ENCODE data around the gene OR52B2. TPM values are rescaled to one million over a fixed set of nuclear protein-coding genes. Genes with fewer than 3 reads are reported as not detected.
A peak's percentile ranks its signal among the peaks of the same experiment; 100 is the strongest.

OR52B2 gene
- total RNA-seq, 2 experiments from 2014 or later, result not detected

GRCh38 chr11:6127881-6128280, 42.2 kb downstream of the OR52B2 start:
- H3K4me3 ChIP-seq (ENCODE audit: low read length), result no peak overlapping the region
- Mint-ChIP-seq H3K9me3 (no peaks in the 10 kb centered on the region), H3K36me3 (ENCODE audit: low read depth) (no peaks in the 10 kb centered on the region), H3K4me1 (ENCODE audit: low read depth) (no peaks in the 10 kb centered on the region), H3K27ac (no peak overlapping the region), H3K4me3 (no peak overlapping the region), H3K27me3 (peaks cover 5% of the 10 kb centered on the region)
- POLR2A ChIA-PET, result no interaction called here
- H3K36me3 ChIP-seq (ENCODE audit: insufficient read depth, low read length), result no peaks in the 10 kb centered on the region
- CTCF ChIA-PET, result no interaction called here
- no peak for TF ChIP-seq CTCF (IDR thresholded peaks at IDR 0.05)
- H3K27ac ChIP-seq (ENCODE audit: low read depth in 1 of 2, low read length in 2 of 2), result no peak overlapping the region
- H3K27me3 ChIP-seq (ENCODE audit: control insufficient read depth in 1 of 2, insufficient read depth in 2 of 2, low read length in 2 of 2), result no peaks in the 10 kb centered on the region
- H3K4me1 ChIP-seq (ENCODE audit: insufficient read depth, low read length), result no peaks in the 10 kb centered on the region
- no peak for ATAC-seq (ENCODE audit: poor library complexity)
- peak in 2 of 14 experiments; percentile 3 to 14 for DNase-seq
- H3K9me3 ChIP-seq (ENCODE audit: control insufficient read depth in 1 of 2, insufficient read depth in 1 of 2, low read length in 2 of 2), result no peaks in the 10 kb centered on the region
- intact Hi-C loops (cut with DNase I, micrococcal nuclease), result no loop called here

- no peak overlapping the region for H3K4me3 ChIP-seq (ENCODE audit: low read length)
- no peak overlapping the region for H3K4me3 Mint-ChIP-seq
- no peaks in the 10 kb centered on the region for H3K27me3 ChIP-seq (ENCODE audit: control insufficient read depth in 1 of 2, insufficient read depth in 2 of 2, low read length in 2 of 2)
- no peaks in the 10 kb centered on the region for H3K36me3 ChIP-seq (ENCODE audit: insufficient read depth, low read length)
- no peak overlapping the region for H3K27ac ChIP-seq (ENCODE audit: low read depth in 1 of 2, low read length in 2 of 2)
- intact Hi-C loops (cut with DNase I, micrococcal nuclease), result no loop called here
- POLR2A ChIA-PET, result no interaction called here
- no peaks in the 10 kb centered on the region for H3K9me3 ChIP-seq (ENCODE audit: control insufficient read depth in 1 of 2, insufficient read depth in 1 of 2, low read length in 2 of 2)
- H3K27me3 Mint-ChIP-seq, result no peaks in the 10 kb centered on the region
- no peaks in the 10 kb centered on the region for H3K4me1 Mint-ChIP-seq (ENCODE audit: low read depth)
- ATAC-seq (ENCODE audit: poor library complexity) (no peak), DNase-seq (peak in 1 of 14 experiments; percentile 3)
- CTCF ChIA-PET, result no interaction called here
- no peaks in the 10 kb centered on the region for H3K4me1 ChIP-seq (ENCODE audit: insufficient read depth, low read length)
- peaks cover 3% of the 10 kb centered on the region for H3K9me3 Mint-ChIP-seq
- H3K36me3 Mint-ChIP-seq (ENCODE audit: low read depth), result no peaks in the 10 kb centered on the region
- no peak for TF ChIP-seq CTCF (IDR thresholded peaks at IDR 0.05)
- no peak overlapping the region for H3K27ac Mint-ChIP-seq
Measured at GRCh38 chr11:6124245-6124644, 45.9 kb downstream of the OR52B2 start.

Other genes with a start within 250 kb of the OR52B2 start
- not detected for gene OR56A3, start 228.1 kb downstream of the OR52B2 start, total RNA-seq
- not detected for gene OR56A5, start 201.8 kb downstream of the OR52B2 start, total RNA-seq
- gene OR52L1, start 183.3 kb downstream of the OR52B2 start, total RNA-seq, result not detected
- gene OR56A4, start 163.4 kb downstream of the OR52B2 start, total RNA-seq, result not detected
- gene OR56A1, start 139.6 kb downstream of the OR52B2 start, total RNA-seq, result not detected
- not detected for gene OR56B4, start 62.6 kb downstream of the OR52B2 start, total RNA-seq
- gene OR52W1, start 28.9 kb upstream of the OR52B2 start, total RNA-seq, result not detected
- not detected for gene C11orf42, start 35.2 kb upstream of the OR52B2 start, total RNA-seq
- gene FHIP1B, start 64.3 kb upstream of the OR52B2 start, total RNA-seq, result 10 to 100 TPM; 26.7 to 27.7 TPM
- gene CNGA4, start 68.8 kb upstream of the OR52B2 start, total RNA-seq, result under 1 TPM in 1 of 2 experiments, not detected in 1; 0.16 TPM
- not detected for gene CCKBR, start 89.5 kb upstream of the OR52B2 start, total RNA-seq
- gene CAVIN3, start 150.2 kb upstream of the OR52B2 start, total RNA-seq, result under 1 TPM in 1 of 2 experiments, not detected in 1; 0.27 TPM
- 10 to 100 TPM; 70.9 to 75.0 TPM for gene SMPD1, start 220.1 kb upstream of the OR52B2 start, total RNA-seq
- gene APBB1, start 248.8 kb upstream of the OR52B2 start, total RNA-seq, result 100 to 1,000 TPM; 182 to 184 TPM